OCI-LY7 (cell line): ENCODE results near the gene HGFAC. TPM values are rescaled to one million over a fixed set of nuclear protein-coding genes. Genes with fewer than 3 reads are reported as not detected.

Experiments used
- BruUV-seq: library from RNA; stranded (reverse); fragments of 400-500 nt; replicated peaks from 2 replicates; lab custom pipeline; 2021; lab: Mats Ljungman, UMichigan
- CTCF ChIA-PET: fragments of 300-600 bp; sonication (Branson Sonifier 250); formaldehyde crosslinking; loops from one replicate; lab custom pipeline; 2022; ENCODE audit warnings: antibody characterized with exemption; ENCODE audit not compliant: unreplicated experiment; lab: Charles Lee
- POLR2A ChIA-PET: fragments of 300-600 bp; sonication (Branson Sonifier 250); formaldehyde crosslinking; loops from one replicate; lab custom pipeline; 2022; ENCODE audit warnings: antibody characterized with exemption; lab: Charles Lee
- DNase-seq: peaks from one replicate; pipeline ENCODE4 v3.0.0-alpha.2; 2015; ENCODE audit warnings: low spot score
- H2AFZ ChIP-seq: fragments of 200-600 bp; sonication (generic), shearing (Covaris generic); 2 replicates; pipeline ENCODE4 v1.6.1; 2014; ENCODE audit warnings: mild to moderate bottlenecking, antibody characterized with exemption, low read length, moderate library complexity
- H3K27ac ChIP-seq: fragments of 200-600 bp; sonication (generic); 2 replicates; pipeline ENCODE4 v1.5.1; 2014; ENCODE audit warnings: mixed run types, low read depth, mild to moderate bottlenecking, moderate library complexity, low read length, inconsistent platforms; ENCODE audit not compliant: poor library complexity, severe bottlenecking
- H3K36me3 ChIP-seq: fragments of 200-600 bp; sonication (generic); 2 replicates; pipeline ENCODE4 v1.6.1; 2014; ENCODE audit warnings: mild to moderate bottlenecking, antibody characterized with exemption, low read length, moderate library complexity, mixed read lengths; ENCODE audit not compliant: insufficient read depth
- H3K4me1 ChIP-seq: fragments of 200-600 bp; sonication (generic); 2 replicates; pipeline ENCODE4 v1.5.1; 2014; ENCODE audit warnings: mild to moderate bottlenecking, low read length; ENCODE audit not compliant: insufficient read depth, poor library complexity, severe bottlenecking
- H3K4me2 ChIP-seq: fragments of 200-600 bp; sonication (generic); 2 replicates; pipeline ENCODE4 v1.6.1; 2014; ENCODE audit warnings: mild to moderate bottlenecking, low read length
- H3K4me3 ChIP-seq: fragments of 200-600 bp; sonication (generic); 2 replicates; pipeline ENCODE4 v1.5.1; 2014; ENCODE audit warnings: mild to moderate bottlenecking, low read depth, low read length; ENCODE audit not compliant: poor library complexity, severe bottlenecking
- H3K79me2 ChIP-seq: fragments of 200-600 bp; sonication (generic); 2 replicates; pipeline ENCODE4 v1.6.1; 2016; ENCODE audit warnings: low read depth, mild to moderate bottlenecking, low read length, moderate library complexity, mixed read lengths; ENCODE audit not compliant: insufficient read depth
- H3K9me2 ChIP-seq: fragments of 200-600 bp; sonication (generic); 2 replicates; pipeline ENCODE4 v1.6.1; 2016; ENCODE audit warnings: mild to moderate bottlenecking, low read length, mixed read lengths; ENCODE audit not compliant: insufficient read depth
- H3K9me3 ChIP-seq: fragments of 200-600 bp; sonication (generic); 2 replicates; pipeline ENCODE4 v1.6.1; 2014; ENCODE audit warnings: mild to moderate bottlenecking, mixed run types, low read length, mixed read lengths
- H4K20me1 ChIP-seq: fragments of 200-600 bp; sonication (generic); 2 replicates; pipeline ENCODE4 v1.6.1; 2014; ENCODE audit warnings: mild to moderate bottlenecking, antibody characterized with exemption, low read length, moderate library complexity, mixed read lengths; ENCODE audit not compliant: insufficient read depth
- EZH2phosphoT487 ChIP-seq: fragments of 200-600 bp; sonication (generic); IDR thresholded peaks from 2 replicates; pipeline ENCODE4 v1.6.1; 2018; ENCODE audit warnings: low read depth, borderline replicate concordance, mild to moderate bottlenecking, mixed run types, antibody characterized with exemption, low read length, moderate library complexity, mixed read lengths
- intact Hi-C: fragments of 100-400 bp; cut with micrococcal nuclease; formaldehyde crosslinking; loops from one replicate; pipeline ENCODE4 v1.10.0; 2022; ENCODE audit not compliant: unreplicated experiment
- total RNA-seq, 2 experiments: library from RNA; depleted of rRNA in 1 of 2; stranded (reverse); fragments of >200 nt in 1 of 2; shearing (Covaris generic) in 1 of 2; gene quantifications; 2 replicates each; pipeline ENCODE4 v1.2.3, GENCODE V29; 2014 to 2022
- TF ChIP-seq, protein P1 (sequence below): fragments of 200-600 bp; sonication (generic); conservative IDR thresholded peaks from 2 replicates; pipeline ENCODE4 v1.5.1; 2014; ENCODE audit warnings: mild to moderate bottlenecking, antibody characterized with exemption, low read length, moderate library complexity, mixed read lengths

HGFAC gene
- total RNA-seq, 2 experiments from 2014 or later = not detected

DNA sequence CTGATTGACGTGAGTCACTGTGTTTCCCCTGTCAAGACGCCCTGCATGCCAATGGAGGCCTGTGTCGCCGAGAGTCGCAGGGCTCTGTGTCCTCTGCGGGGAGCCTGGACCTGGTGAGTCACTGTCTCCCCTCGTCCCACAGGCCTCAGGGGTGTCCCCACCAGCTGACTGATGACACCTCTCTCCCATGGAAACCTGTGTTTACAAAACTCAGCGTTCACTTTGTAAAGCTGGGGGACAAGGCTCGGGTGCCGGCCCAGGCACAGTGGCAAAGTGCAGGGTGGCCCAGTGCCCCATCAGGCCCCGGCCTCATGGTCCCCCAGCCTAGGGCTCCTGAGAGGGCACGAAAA is 21.2 kb upstream of the HGFAC start:
- intact Hi-C loops = no loop called here
- ChIA-PET CTCF (no interaction called here), POLR2A (no interaction called here)
- Histone ChIP-seq H3K4me3 (no peak overlapping the region), H3K4me2 (no peak overlapping the region), H3K9me3 (no peaks in the 10 kb centered on the region), H3K27ac (no peak overlapping the region), H3K36me3 (no peaks in the 10 kb centered on the region), H3K9me2 (no peaks in the 10 kb centered on the region), H2AFZ (no peak overlapping the region), H4K20me1 (no peaks in the 10 kb centered on the region), H3K79me2 (no peaks in the 10 kb centered on the region), H3K4me1 (no peaks in the 10 kb centered on the region)
- no peak for DNase-seq
- TF ChIP-seq, protein P1, sequence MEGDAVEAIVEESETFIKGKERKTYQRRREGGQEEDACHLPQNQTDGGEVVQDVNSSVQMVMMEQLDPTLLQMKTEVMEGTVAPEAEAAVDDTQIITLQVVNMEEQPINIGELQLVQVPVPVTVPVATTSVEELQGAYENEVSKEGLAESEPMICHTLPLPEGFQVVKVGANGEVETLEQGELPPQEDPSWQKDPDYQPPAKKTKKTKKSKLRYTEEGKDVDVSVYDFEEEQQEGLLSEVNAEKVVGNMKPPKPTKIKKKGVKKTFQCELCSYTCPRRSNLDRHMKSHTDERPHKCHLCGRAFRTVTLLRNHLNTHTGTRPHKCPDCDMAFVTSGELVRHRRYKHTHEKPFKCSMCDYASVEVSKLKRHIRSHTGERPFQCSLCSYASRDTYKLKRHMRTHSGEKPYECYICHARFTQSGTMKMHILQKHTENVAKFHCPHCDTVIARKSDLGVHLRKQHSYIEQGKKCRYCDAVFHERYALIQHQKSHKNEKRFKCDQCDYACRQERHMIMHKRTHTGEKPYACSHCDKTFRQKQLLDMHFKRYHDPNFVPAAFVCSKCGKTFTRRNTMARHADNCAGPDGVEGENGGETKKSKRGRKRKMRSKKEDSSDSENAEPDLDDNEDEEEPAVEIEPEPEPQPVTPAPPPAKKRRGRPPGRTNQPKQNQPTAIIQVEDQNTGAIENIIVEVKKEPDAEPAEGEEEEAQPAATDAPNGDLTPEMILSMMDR = no peak
- TF ChIP-seq EZH2phosphoT487 = no peak
- no TSS peak for BruUV-seq

DNA sequence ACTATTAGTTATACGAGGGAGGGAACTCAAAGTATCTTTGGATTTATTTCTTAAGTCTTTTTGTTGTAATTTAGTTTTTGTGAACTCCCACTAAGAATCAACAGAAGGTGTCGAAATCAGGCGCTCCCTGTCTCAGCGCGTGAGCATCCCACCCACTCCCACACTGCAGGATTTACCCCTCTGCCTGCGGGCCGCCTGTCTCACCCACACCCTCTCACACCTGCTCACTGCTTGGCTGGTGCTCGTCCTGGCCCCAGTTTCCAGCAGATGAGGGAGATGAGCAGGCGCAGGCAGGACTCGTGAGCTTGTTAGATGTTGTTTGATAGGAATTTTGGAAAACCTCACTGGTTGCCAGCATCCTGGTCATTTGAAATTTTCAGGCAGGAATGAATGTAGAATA is 20.8 kb upstream of the HGFAC start:
- H3K36me3 ChIP-seq = no peaks in the 10 kb centered on the region
- BruUV-seq = no TSS peak
- no peaks in the 10 kb centered on the region for H3K4me1 ChIP-seq
- intact Hi-C loops = no loop called here
- H3K4me3 ChIP-seq = no peak overlapping the region
- ChIA-PET CTCF (no interaction called here), POLR2A (no interaction called here)
- H3K4me2 ChIP-seq = no peak overlapping the region
- H3K27ac ChIP-seq = no peak overlapping the region
- no peak overlapping the region for H2AFZ ChIP-seq
- H3K79me2 ChIP-seq = no peaks in the 10 kb centered on the region
- no peak for DNase-seq
- no peaks in the 10 kb centered on the region for H3K9me3 ChIP-seq
- H3K9me2 ChIP-seq = no peaks in the 10 kb centered on the region
- TF ChIP-seq, protein P1 = no peak
- TF ChIP-seq EZH2phosphoT487 = no peak
- no peaks in the 10 kb centered on the region for H4K20me1 ChIP-seq

DNA sequence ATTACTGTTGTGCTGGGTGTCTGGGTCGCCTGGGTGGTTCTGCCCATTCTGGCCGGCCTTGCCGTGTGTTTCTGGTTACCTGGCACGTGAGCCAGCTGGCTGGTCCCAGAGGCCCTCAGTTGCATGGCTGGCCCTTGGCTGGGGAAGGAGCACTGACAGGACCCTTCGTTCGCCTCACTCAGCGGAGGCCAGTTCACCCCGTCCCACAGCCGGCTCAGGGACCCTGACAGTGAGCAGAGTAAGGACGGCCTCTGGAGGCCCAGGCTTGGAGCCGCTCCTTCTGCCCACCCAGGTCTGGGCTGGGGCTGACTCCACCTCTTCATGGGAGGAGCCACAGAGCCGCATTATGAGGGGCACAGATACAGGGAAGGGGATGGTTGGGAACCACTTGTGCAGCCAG is 20.3 kb upstream of the HGFAC start:
- Histone ChIP-seq H3K4me3 (no peak overlapping the region), H3K27ac (no peak overlapping the region), H3K4me2 (no peak overlapping the region), H3K36me3 (no peaks in the 10 kb centered on the region), H2AFZ (no peak overlapping the region), H3K79me2 (no peaks in the 10 kb centered on the region), H3K4me1 (no peaks in the 10 kb centered on the region), H3K9me3 (no peaks in the 10 kb centered on the region), H4K20me1 (no peaks in the 10 kb centered on the region), H3K9me2 (no peaks in the 10 kb centered on the region)
- intact Hi-C loops = no loop called here
- TF ChIP-seq, protein P1 = no peak
- TF ChIP-seq EZH2phosphoT487 = no peak
- CTCF ChIA-PET = no interaction called here
- BruUV-seq = no TSS peak
- POLR2A ChIA-PET = no interaction called here
- no peak for DNase-seq
